Transverse colon (tissue), 4 donors: ENCODE measurements around the gene HSD11B2. TPM values are rescaled to one million over a fixed set of nuclear protein-coding genes. Genes with fewer than 3 reads are reported as not detected.

Source experiments
- small RNA-seq, 4 donors: library from RNA; depleted of rRNA; stranded (forward); fragments of <200 nt; gene quantifications; one replicate each; pipeline ENCODE3, GENCODE V24; 2016
- total RNA-seq, 4 donors: library from RNA; depleted of rRNA; stranded (reverse); fragments of >200 nt; gene quantifications; one replicate each; pipeline ENCODE4 v1.1.0, GENCODE V29; 2016

HSD11B2 gene
- total RNA-seq, 4 donors from 2014 or later, result 667 to 1,081 (median 790) TPM

Small RNA genes within 50 kb of the gene (small RNA-seq; reads per million reads assigned to genes)
- gene RNU1-123P, result 0 reads per million in 4 donors

Other genes with a start within 250 kb of the HSD11B2 start
- 100 to 1,000 TPM in 1 of 4 donors, 10 to 100 TPM in 3; 27.6 to 220 (median 32.5) TPM for gene MATCAP1, start 247.2 kb upstream of the HSD11B2 start, total RNA-seq
- gene EXOC3L1, start 241.0 kb upstream of the HSD11B2 start, total RNA-seq, result 1 to 10 TPM in 2 of 4 donors, not detected in 2; 3.0 to 6.7 TPM
- 100 to 1,000 TPM in 3 of 4 donors, 10 to 100 TPM in 1; 97.5 to 224 (median 159) TPM for gene E2F4, start 239.0 kb upstream of the HSD11B2 start, total RNA-seq
- 10 to 100 TPM; 61.0 to 91.5 (median 77.7) TPM for gene ELMO3, start 232.0 kb upstream of the HSD11B2 start, total RNA-seq
- 10 to 100 TPM in 3 of 4 donors, not detected in 1; 29.5 to 50.2 (median 39.3) TPM for gene TMEM208, start 204.0 kb upstream of the HSD11B2 start, total RNA-seq
- 100 to 1,000 TPM in 1 of 4 donors, 10 to 100 TPM in 3; 25.1 to 177 (median 33.6) TPM for gene FHOD1, start 183.6 kb upstream of the HSD11B2 start, total RNA-seq
- 1 to 10 TPM in 3 of 4 donors, under 1 TPM in 1; 0.55 to 4.5 (median 1.5) TPM for gene SLC9A5, start 182.1 kb upstream of the HSD11B2 start, total RNA-seq
- gene PLEKHG4, start 151.6 kb upstream of the HSD11B2 start, total RNA-seq, result 10 to 100 TPM in 2 of 4 donors, 1 to 10 TPM in 1, under 1 TPM in 1; 0.80 to 12.2 (median 8.7) TPM
- gene KCTD19, start 104.4 kb upstream of the HSD11B2 start, total RNA-seq, result not detected
- under 1 TPM in 1 of 4 donors, not detected in 3; 0.79 TPM for gene LRRC36, start 104.3 kb upstream of the HSD11B2 start, total RNA-seq
- gene TPPP3, start 37.6 kb upstream of the HSD11B2 start, total RNA-seq, result 10 to 100 TPM in 1 of 4 donors, 1 to 10 TPM in 2, not detected in 1; 3.5 to 20.9 (median 5.7) TPM
- 10 to 100 TPM in 2 of 4 donors, 1 to 10 TPM in 2; 7.1 to 36.3 (median 20.5) TPM for gene ZDHHC1, start 14.6 kb upstream of the HSD11B2 start, total RNA-seq
- 100 to 1,000 TPM; 218 to 457 (median 386) TPM for gene ATP6V0D1, start 50.0 kb downstream of the HSD11B2 start, total RNA-seq
- not detected for gene AGRP, start 52.4 kb downstream of the HSD11B2 start, total RNA-seq
- gene RIPOR1, start 97.7 kb downstream of the HSD11B2 start, total RNA-seq, result 100 to 1,000 TPM in 1 of 4 donors, 10 to 100 TPM in 3; 11.2 to 141 (median 24.1) TPM
- gene CTCF, start 131.4 kb downstream of the HSD11B2 start, total RNA-seq, result 10 to 100 TPM; 40.0 to 46.8 (median 41.9) TPM
- gene CARMIL2, start 214.0 kb downstream of the HSD11B2 start, total RNA-seq, result 1 to 10 TPM in 2 of 4 donors, under 1 TPM in 1, not detected in 1; 0.96 to 9.0 (median 7.6) TPM
- gene ACD, start 229.1 kb downstream of the HSD11B2 start, total RNA-seq, result 10 to 100 TPM in 3 of 4 donors, 1 to 10 TPM in 1; 2.0 to 76.3 (median 15.7) TPM
- gene PARD6A, start 229.8 kb downstream of the HSD11B2 start, total RNA-seq, result 10 to 100 TPM in 2 of 4 donors, 1 to 10 TPM in 2; 6.3 to 36.7 (median 9.4) TPM
- gene ENKD1, start 235.6 kb downstream of the HSD11B2 start, total RNA-seq, result 10 to 100 TPM; 12.5 to 20.9 (median 15.3) TPM
- gene C16orf86, start 235.7 kb downstream of the HSD11B2 start, total RNA-seq, result 1 to 10 TPM in 3 of 4 donors, under 1 TPM in 1; 0.60 to 7.1 (median 4.4) TPM